Measurements from ENCODE around the gene SHROOM2.

- no peak for TF ChIP-seq CTCF (IDR thresholded peaks at IDR 0.05)
- TF ChIP-seq POLR2A (IDR thresholded peaks at IDR 0.05) = no peak
Measured at GRCh38 chrX:9903146-9903545, 116.9 kb downstream of the SHROOM2 start.
